Measurements from ENCODE around the gene LYVE1. TPM values are rescaled to one million over a fixed set of nuclear protein-coding genes. Genes with fewer than 3 reads are reported as not detected.
A peak's percentile ranks its signal among the peaks of the same experiment; 100 is the strongest.

Gene LYVE1
- total and polyA plus RNA-seq, 7 donors = 5.2 to 37.0 (median 17.4) TPM

- H3K27ac ChIP-seq = no peak overlapping the region
- H3K9me3 ChIP-seq = no peaks in the 10 kb centered on the region
- DNase-seq (no peak), ATAC-seq (no peak)
- peaks cover 14% of the 10 kb centered on the region for H3K4me1 ChIP-seq
- intact Hi-C loops (cut with DNase I) = no loop called here
- no peak for TF ChIP-seq CTCF (IDR thresholded peaks at IDR 0.05)
- H3K27me3 ChIP-seq (ENCODE audit: insufficient read depth in 3 of 3, low read length in 2 of 3) = no peaks in the 10 kb centered on the region
- no peaks in the 10 kb centered on the region for H3K36me3 ChIP-seq (ENCODE audit: insufficient read depth in 1 of 2, low read depth in 1 of 2)
- H3K4me3 ChIP-seq = no peak overlapping the region
These were observed 40.1 kb upstream of the LYVE1 start for GRCh38 chr11:10608584-10608983.

GRCh38 chr11:10607462-10608132 lies 39.1 kb upstream of the LYVE1 start:
- Histone ChIP-seq H3K4me1 (peaks cover 14% of the 10 kb centered on the region), H3K27ac (no peak overlapping the region), H3K4me3 (no peak overlapping the region), H3K9me3 (no peaks in the 10 kb centered on the region), H3K27me3 (ENCODE audit: insufficient read depth in 3 of 3, low read length in 2 of 3) (no peaks in the 10 kb centered on the region), H3K36me3 (ENCODE audit: insufficient read depth in 1 of 2, low read depth in 1 of 2) (no peaks in the 10 kb centered on the region)
- intact Hi-C loops (cut with DNase I) = no loop called here
- DNase-seq (no peak), ATAC-seq (no peak)
- 52 to 58% (median 57%) methylated on average over 6 of the region's 6 CpGs for WGBS, 3 donors
- no peak for TF ChIP-seq CTCF (IDR thresholded peaks at IDR 0.05)

DNA sequence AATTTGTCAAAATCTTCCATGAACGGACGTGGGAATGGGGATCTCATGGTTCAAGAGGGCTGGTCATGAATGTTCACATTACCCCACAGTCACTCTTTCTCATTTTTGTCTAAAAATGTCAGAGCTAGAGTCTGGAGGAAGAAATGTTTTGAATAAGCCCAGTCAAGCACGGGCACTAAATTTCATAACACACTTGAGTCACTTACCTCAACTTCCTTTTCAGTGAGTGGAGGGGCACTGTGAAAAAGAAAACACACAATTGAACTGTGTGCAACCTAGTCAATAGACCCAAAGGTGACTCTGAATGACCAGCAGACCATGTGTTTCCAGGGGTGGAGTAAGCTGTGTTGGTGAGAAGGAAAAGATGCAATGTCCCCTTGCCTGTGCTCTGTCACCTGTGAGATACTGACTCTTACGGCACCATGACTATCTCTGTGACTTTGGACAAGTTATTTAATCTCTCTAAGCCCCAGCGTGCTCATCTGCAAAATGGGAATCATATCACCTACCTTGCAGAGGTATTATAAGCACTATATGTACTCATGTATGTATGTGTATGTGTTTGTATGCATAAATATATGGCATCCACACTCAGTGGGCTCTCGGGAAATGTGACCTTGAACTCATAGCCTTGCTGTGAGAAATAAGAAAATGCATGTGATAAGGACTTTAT lies 38.2 kb upstream of the LYVE1 start:
- no peak for TF ChIP-seq CTCF (IDR thresholded peaks at IDR 0.05)
- DNase-seq (no peak), ATAC-seq (no peak)
- H3K36me3 ChIP-seq (ENCODE audit: insufficient read depth in 1 of 2, low read depth in 1 of 2) = no peaks in the 10 kb centered on the region
- H3K4me3 ChIP-seq = no peak overlapping the region
- H3K27ac ChIP-seq = peak overlapping the region; percentile 43
- intact Hi-C loops (cut with DNase I) = no loop called here
- WGBS, 3 donors = 79 to 85% (median 82%) methylated on average over 6 of the region's 6 CpGs
- no peaks in the 10 kb centered on the region for H3K9me3 ChIP-seq
- H3K4me1 ChIP-seq = peaks cover 24% of the 10 kb centered on the region
- H3K27me3 ChIP-seq (ENCODE audit: insufficient read depth in 3 of 3, low read length in 2 of 3) = no peaks in the 10 kb centered on the region

GRCh38 chr11:10605941-10606381 lies 37.5 kb upstream of the LYVE1 start:
- no peaks in the 10 kb centered on the region for H3K27me3 ChIP-seq (ENCODE audit: insufficient read depth in 3 of 3, low read length in 2 of 3)
- no peak for TF ChIP-seq CTCF (IDR thresholded peaks at IDR 0.05)
- H3K9me3 ChIP-seq = no peaks in the 10 kb centered on the region
- no peaks in the 10 kb centered on the region for H3K36me3 ChIP-seq (ENCODE audit: insufficient read depth in 1 of 2, low read depth in 1 of 2)
- H3K4me1 ChIP-seq = peaks cover 31% of the 10 kb centered on the region
- intact Hi-C loops (cut with DNase I) = loop anchor here in 1 of 2 donors (2.0 kb wide), 1 partner anchor 37 kb away; the partner anchor contains the start of gene LYVE1
- peak; percentile 50 to 68 for DNase-seq
- no peak overlapping the region for H3K4me3 ChIP-seq
- 56 to 62% (median 57%) methylated on average over 6 of the region's 6 CpGs for WGBS, 3 donors
- ATAC-seq = peak in 1 of 4 donors; percentile 18
- H3K27ac ChIP-seq = peak overlapping the region; percentile 43
